GM23248 (cell line): Measurements from ENCODE around the gene VIL1.

Experiments used
- EZH2 ChIP-seq: fragments of 200-600 bp; sonication (generic); IDR thresholded peaks from 2 replicates; pipeline ENCODE4 v1.6.1; 2018; ENCODE audit warnings: antibody characterized with exemption, mild to moderate bottlenecking; ENCODE audit not compliant: insufficient read depth, poor library complexity, severe bottlenecking
- EZH2phosphoT487 ChIP-seq: fragments of 200-600 bp; sonication (generic); IDR thresholded peaks from 2 replicates; pipeline ENCODE4 v1.6.1; 2018; ENCODE audit warnings: antibody characterized with exemption, moderate library complexity, mild to moderate bottlenecking, low read depth; ENCODE audit not compliant: insufficient read depth

DNA sequence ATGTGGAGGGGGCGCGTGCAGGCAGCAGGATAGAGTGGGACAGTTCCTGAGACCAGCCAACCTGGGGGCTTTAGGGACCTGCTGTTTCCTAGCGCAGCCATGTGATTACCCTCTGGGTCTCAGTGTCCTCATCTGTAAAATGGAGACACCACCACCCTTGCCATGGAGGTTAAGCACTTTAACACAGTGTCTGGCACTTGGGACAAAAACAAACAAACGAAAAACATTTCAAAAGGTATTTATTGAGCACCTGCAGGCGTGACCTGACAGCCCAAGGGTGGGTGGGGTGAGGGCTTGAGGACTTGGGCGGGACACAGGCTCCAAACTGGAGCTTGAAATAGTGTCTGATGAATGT is 23.9 kb upstream of the VIL1 start:
- TF ChIP-seq EZH2phosphoT487: no peak
- TF ChIP-seq EZH2: no peak
